Cardiac muscle cell (in vitro differentiated cells and primary cell): ENCODE measurements around the gene SELENOM. TPM values are rescaled to one million over a fixed set of nuclear protein-coding genes. Genes with fewer than 3 reads are reported as not detected.
A peak's percentile ranks its signal among the peaks of the same experiment; 100 is the strongest.
"Not testable (repeated sequence)": the region's sequence is repeated elsewhere in the genome, so short reads cannot be mapped to it uniquely, and the experiment has no call there.

Source experiments
- DNase-seq, 2 donors: peaks; one replicate each; pipeline versions ENCODE4 v3.0.0 to v3.0.0-alpha.2; 2010 to 2017; ENCODE audit warnings: low read depth in 1 of 2, low spot score in 1 of 2
- H3K27ac ChIP-seq: fragments of 200-600 bp; sonication (generic); 2 replicates; pipeline ENCODE4 v1.5.1; 2016
- H3K27me3 ChIP-seq: fragments of 200-600 bp; sonication (generic); 2 replicates; pipeline ENCODE4 v1.6.0; 2016; ENCODE audit warnings: control low read depth
- H3K36me3 ChIP-seq: fragments of 200-600 bp; sonication (generic); 2 replicates; pipeline ENCODE4 v1.5.1; 2016; ENCODE audit warnings: control low read depth
- H3K4me1 ChIP-seq: fragments of 200-600 bp; sonication (generic); 2 replicates; pipeline ENCODE4 v1.8.1; 2017; ENCODE audit warnings: low read depth, mild to moderate bottlenecking, mixed run types
- H3K4me3 ChIP-seq: fragments of 200-600 bp; sonication (generic); 2 replicates; pipeline ENCODE4 v1.5.1; 2016; ENCODE audit warnings: mild to moderate bottlenecking
- H3K9me3 ChIP-seq: fragments of 200-600 bp; sonication (generic); 2 replicates; pipeline ENCODE4 v1.5.1; 2017; ENCODE audit warnings: low read depth, mild to moderate bottlenecking, control low read depth
- CTCF ChIP-seq: IDR thresholded peaks from 2 replicates; pipeline ENCODE4 v1.5.1; 2012; ENCODE audit warnings: low read depth, mild to moderate bottlenecking, low read length
- polyA plus RNA-seq: library from polyadenylated mRNA; unstranded; fragments of >200 nt; fragmentation: Nextera tagmentation; extraction: Ambion mirVana; gene quantifications from 2 replicates; pipeline ENCODE4 v1.2.1, GENCODE V29; 2016
- total RNA-seq: library from RNA; depleted of rRNA; stranded (reverse); fragments of >200 nt; gene quantifications from 2 replicates; pipeline ENCODE4 v1.2.3, GENCODE V29; 2016

The SELENOM gene
- total and polyA plus RNA-seq, 2 experiments from 2014 or later: 84.0 to 88.8 TPM

- Histone ChIP-seq H3K9me3 (no peaks in the 10 kb centered on the region), H3K4me3 (no peak overlapping the region), H3K36me3 (no peaks in the 10 kb centered on the region), H3K27me3 (no peaks in the 10 kb centered on the region), H3K4me1 (no peaks in the 10 kb centered on the region), H3K27ac (no peak overlapping the region)
- no peak for DNase-seq
- TF ChIP-seq CTCF: no peak
These were observed 44.7 kb downstream of the SELENOM start for GRCh38 chr22:31062566-31063230.

GRCh38 chr22:31059663-31060062, 47.7 kb downstream of the SELENOM start:
- H3K4me1 ChIP-seq: peaks cover 12% of the 10 kb centered on the region
- not testable (repeated sequence) for H3K4me3 ChIP-seq, H3K9me3 ChIP-seq, H3K36me3 ChIP-seq, H3K27me3 ChIP-seq, H3K27ac ChIP-seq
- peak in 1 of 2 donors; percentile 47 for DNase-seq

- TF ChIP-seq CTCF: no peak
- DNase-seq: peak in 1 of 2 donors; percentile 73
- Histone ChIP-seq H3K4me3 (no peak overlapping the region), H3K27me3 (no peaks in the 10 kb centered on the region), H3K27ac (no peak overlapping the region), H3K9me3 (no peaks in the 10 kb centered on the region), H3K4me1 (peaks cover 12% of the 10 kb centered on the region), H3K36me3 (no peaks in the 10 kb centered on the region)
These were observed 50.3 kb downstream of the SELENOM start for GRCh38 chr22:31056986-31057599.

- Histone ChIP-seq H3K4me3 (no peak overlapping the region), H3K4me1 (peaks cover 12% of the 10 kb centered on the region), H3K27me3 (no peaks in the 10 kb centered on the region), H3K27ac (peak overlapping the region; percentile 36), H3K9me3 (no peaks in the 10 kb centered on the region), H3K36me3 (no peaks in the 10 kb centered on the region)
- peak; percentile 69 to 99 for DNase-seq
- no peak for TF ChIP-seq CTCF
These were observed 51.7 kb downstream of the SELENOM start for GRCh38 chr22:31055635-31056159.

GRCh38 chr22:31055117-31055634, 52.2 kb downstream of the SELENOM start:
- Histone ChIP-seq H3K4me3 (no peak overlapping the region), H3K27me3 (no peaks in the 10 kb centered on the region), H3K36me3 (no peaks in the 10 kb centered on the region), H3K4me1 (peaks cover 12% of the 10 kb centered on the region), H3K27ac (peak overlapping the region; percentile 36), H3K9me3 (no peaks in the 10 kb centered on the region)
- no peak for TF ChIP-seq CTCF
- DNase-seq: no peak

Other genes with a start within 250 kb of the SELENOM start
- gene MORC2, start 138.8 kb downstream of the SELENOM start, total RNA-seq: 28.8 and 30.3 TPM in 2 replicates
- gene MORC2, start 138.8 kb downstream of the SELENOM start, polyA plus RNA-seq: 19.4 and 39.4 TPM in 2 replicates
- 54.9 and 85.5 TPM in 2 replicates for gene TUG1, start 138.3 kb downstream of the SELENOM start, total RNA-seq
- gene TUG1, start 138.3 kb downstream of the SELENOM start, polyA plus RNA-seq: 58.9 and 75.9 TPM in 2 replicates
- gene SMTN, start 26.2 kb downstream of the SELENOM start, total RNA-seq: 29.0 and 72.0 TPM in 2 replicates
- 33.9 and 54.0 TPM in 2 replicates for gene SMTN, start 26.2 kb downstream of the SELENOM start, polyA plus RNA-seq
- 19.8 and 25.9 TPM in 2 replicates for gene INPP5J, start 15.4 kb upstream of the SELENOM start, total RNA-seq
- gene INPP5J, start 15.4 kb upstream of the SELENOM start, polyA plus RNA-seq: 21.9 and 26.0 TPM in 2 replicates
- gene PLA2G3, start 32.9 kb upstream of the SELENOM start, total RNA-seq: 1.1 and 10.0 TPM in 2 replicates
- 7.3 TPM in 1 of 2 replicates, not detected in the other for gene PLA2G3, start 32.9 kb upstream of the SELENOM start, polyA plus RNA-seq
- 20.5 and 26.9 TPM in 2 replicates for gene RNF185, start 52.6 kb upstream of the SELENOM start, total RNA-seq
- 30.1 and 30.3 TPM in 2 replicates for gene RNF185, start 52.6 kb upstream of the SELENOM start, polyA plus RNA-seq
- gene LIMK2, start 104.7 kb upstream of the SELENOM start, total RNA-seq: 29.4 and 32.8 TPM in 2 replicates
- gene LIMK2, start 104.7 kb upstream of the SELENOM start, polyA plus RNA-seq: 23.2 and 31.4 TPM in 2 replicates
- 7.2 and 9.8 TPM in 2 replicates for gene PIK3IP1, start 184.9 kb upstream of the SELENOM start, total RNA-seq
- 6.5 and 12.0 TPM in 2 replicates for gene PIK3IP1, start 184.9 kb upstream of the SELENOM start, polyA plus RNA-seq
- gene PATZ1, start 238.8 kb upstream of the SELENOM start, total RNA-seq: 29.6 and 46.4 TPM in 2 replicates
- 24.8 and 35.5 TPM in 2 replicates for gene PATZ1, start 238.8 kb upstream of the SELENOM start, polyA plus RNA-seq